MCF 10A (cell line): Measurements from ENCODE around the gene FRZB. TPM values are rescaled to one million over a fixed set of nuclear protein-coding genes. Genes with fewer than 3 reads are reported as not detected.

Source experiments
- BruUV-seq: library from RNA; stranded (reverse); fragments of 400-500 nt; replicated peaks from 2 replicates; lab custom pipeline; 2021; lab: Mats Ljungman, UMichigan
- CTCF ChIA-PET: fragments of 300-600 bp; sonication (Branson Sonifier 250); formaldehyde crosslinking; extraction: SDS; loops from one replicate; lab custom pipeline; 2021; ENCODE audit warnings: antibody characterized with exemption, inconsistent platforms; lab: Yijun Ruan, JAX
- POLR2A ChIA-PET: fragments of 300-600, 350-650 bp; sonication (Branson Sonifier 250); formaldehyde crosslinking; extraction: SDS; loops from one replicate; lab custom pipeline; 2020; ENCODE audit warnings: antibody characterized with exemption, inconsistent platforms; lab: Yijun Ruan, JAX
- DNase-seq: peaks from one replicate; pipeline ENCODE4 v3.0.0-alpha.2; 2018; ENCODE audit not compliant: unreplicated experiment
- H3K27ac Mint-ChIP-seq: one replicate; pipeline ENCODE4 v1.8.0; 2022; ENCODE audit warnings: mild to moderate bottlenecking, low read depth, mixed read lengths; ENCODE audit not compliant: unreplicated experiment
- H3K27me3 Mint-ChIP-seq: one replicate; pipeline ENCODE4 v1.8.0; 2022; ENCODE audit warnings: mixed read lengths; ENCODE audit not compliant: insufficient read depth, unreplicated experiment
- H3K36me3 Mint-ChIP-seq: one replicate; pipeline ENCODE4 v1.8.0; 2022; ENCODE audit warnings: mild to moderate bottlenecking, moderate library complexity, mixed read lengths; ENCODE audit not compliant: insufficient read depth, unreplicated experiment
- H3K4me1 Mint-ChIP-seq: one replicate; pipeline ENCODE4 v1.8.0; 2022; ENCODE audit warnings: mixed read lengths; ENCODE audit not compliant: insufficient read depth, unreplicated experiment
- H3K4me3 Mint-ChIP-seq: one replicate; pipeline ENCODE4 v1.8.0; 2022; ENCODE audit warnings: mild to moderate bottlenecking, moderate library complexity, mixed read lengths; ENCODE audit not compliant: unreplicated experiment
- H3K9me3 Mint-ChIP-seq: one replicate; pipeline ENCODE4 v1.8.0; 2022; ENCODE audit warnings: mixed read lengths; ENCODE audit not compliant: unreplicated experiment
- intact Hi-C: fragments of 100-400 bp; cut with micrococcal nuclease; formaldehyde crosslinking; loops from 2 replicates; pipeline ENCODE4 v1.14.1; 2022
- total RNA-seq: library from RNA; stranded (reverse); gene quantifications from 2 replicates; pipeline ENCODE4 v1.2.3, GENCODE V29; 2022
- TF ChIP-seq, protein P1 (sequence below): fragments of 200-600 bp; IDR thresholded peaks from one replicate; pipeline ENCODE4 v1.8.0; 2022; ENCODE audit warnings: antibody characterized with exemption, mild to moderate bottlenecking; ENCODE audit not compliant: unreplicated experiment

The FRZB gene
- total RNA-seq, 1 experiment from 2014 or later = 0.09 TPM

DNA sequence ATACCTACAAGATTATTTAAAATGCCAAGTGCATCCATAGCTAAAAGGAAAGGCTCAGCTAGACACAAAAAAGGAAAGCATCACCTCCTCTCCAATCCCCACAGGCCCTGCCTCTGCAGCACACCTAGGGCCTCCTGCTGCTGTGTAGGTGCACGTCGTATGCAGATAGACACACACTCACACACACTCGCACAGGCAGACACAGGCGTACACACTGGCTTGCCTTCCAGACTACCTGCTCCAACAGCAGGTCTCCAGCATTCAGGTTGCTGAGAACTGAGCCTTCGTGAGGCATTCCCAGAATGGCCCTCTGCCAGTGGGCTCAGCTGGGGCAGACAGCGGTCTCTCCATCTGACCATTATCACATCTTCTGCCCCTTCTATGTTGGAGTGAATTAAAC, 35.3 kb upstream of the FRZB start:
- POLR2A ChIA-PET = no interaction called here

DNA sequence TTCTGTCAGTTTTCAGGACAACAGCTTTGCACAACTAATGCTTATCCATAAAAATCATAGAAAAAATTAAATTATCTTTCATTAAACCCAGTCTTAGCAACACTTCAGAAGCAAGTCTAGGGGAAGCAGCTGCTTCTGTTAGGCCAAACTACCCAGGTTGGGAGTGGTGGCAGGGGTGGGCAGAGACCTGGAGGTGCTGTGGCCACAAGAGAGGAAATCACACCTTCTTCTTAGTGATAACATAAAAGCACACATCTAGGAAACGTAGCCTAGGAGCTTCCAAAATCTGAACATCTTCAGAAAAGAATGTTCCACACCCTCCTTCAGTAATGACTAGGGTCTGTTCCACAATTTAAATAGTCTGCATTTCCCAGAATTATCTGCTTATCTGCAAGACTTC, 32.3 kb upstream of the FRZB start:
- no peak overlapping the region for H3K4me3 Mint-ChIP-seq
- H3K27ac Mint-ChIP-seq = no peak overlapping the region
- intact Hi-C loops = no loop called here
- H3K36me3 Mint-ChIP-seq = peaks cover 10% of the 10 kb centered on the region
- H3K4me1 Mint-ChIP-seq = no peaks in the 10 kb centered on the region
- TF ChIP-seq, protein P1, sequence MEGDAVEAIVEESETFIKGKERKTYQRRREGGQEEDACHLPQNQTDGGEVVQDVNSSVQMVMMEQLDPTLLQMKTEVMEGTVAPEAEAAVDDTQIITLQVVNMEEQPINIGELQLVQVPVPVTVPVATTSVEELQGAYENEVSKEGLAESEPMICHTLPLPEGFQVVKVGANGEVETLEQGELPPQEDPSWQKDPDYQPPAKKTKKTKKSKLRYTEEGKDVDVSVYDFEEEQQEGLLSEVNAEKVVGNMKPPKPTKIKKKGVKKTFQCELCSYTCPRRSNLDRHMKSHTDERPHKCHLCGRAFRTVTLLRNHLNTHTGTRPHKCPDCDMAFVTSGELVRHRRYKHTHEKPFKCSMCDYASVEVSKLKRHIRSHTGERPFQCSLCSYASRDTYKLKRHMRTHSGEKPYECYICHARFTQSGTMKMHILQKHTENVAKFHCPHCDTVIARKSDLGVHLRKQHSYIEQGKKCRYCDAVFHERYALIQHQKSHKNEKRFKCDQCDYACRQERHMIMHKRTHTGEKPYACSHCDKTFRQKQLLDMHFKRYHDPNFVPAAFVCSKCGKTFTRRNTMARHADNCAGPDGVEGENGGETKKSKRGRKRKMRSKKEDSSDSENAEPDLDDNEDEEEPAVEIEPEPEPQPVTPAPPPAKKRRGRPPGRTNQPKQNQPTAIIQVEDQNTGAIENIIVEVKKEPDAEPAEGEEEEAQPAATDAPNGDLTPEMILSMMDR = no peak
- no peak for DNase-seq
- peaks cover 8% of the 10 kb centered on the region for H3K9me3 Mint-ChIP-seq
- ChIA-PET POLR2A (no interaction called here), CTCF (interaction anchor here (0.6 kb wide), 1 partner anchor 975 kb away, joined by 3 read pairs; no protein-coding TSS in a partner anchor)
- H3K27me3 Mint-ChIP-seq = no peaks in the 10 kb centered on the region
- no TSS peak for BruUV-seq

More for the DNA sequence above, 35.3 kb upstream of the FRZB start:
- TF ChIP-seq, protein P1 = no peak
- Mint-ChIP-seq H3K4me3 (no peak overlapping the region), H3K9me3 (peaks cover 4% of the 10 kb centered on the region), H3K27ac (no peak overlapping the region), H3K4me1 (no peaks in the 10 kb centered on the region), H3K27me3 (no peaks in the 10 kb centered on the region), H3K36me3 (peaks cover 29% of the 10 kb centered on the region)
- intact Hi-C loops = no loop called here
- DNase-seq = no peak
- CTCF ChIA-PET = interaction anchor here (1.2 kb wide), 1 partner anchor 57 kb away, joined by 5 read pairs; no protein-coding TSS in a partner anchor
- BruUV-seq = no TSS peak

DNA sequence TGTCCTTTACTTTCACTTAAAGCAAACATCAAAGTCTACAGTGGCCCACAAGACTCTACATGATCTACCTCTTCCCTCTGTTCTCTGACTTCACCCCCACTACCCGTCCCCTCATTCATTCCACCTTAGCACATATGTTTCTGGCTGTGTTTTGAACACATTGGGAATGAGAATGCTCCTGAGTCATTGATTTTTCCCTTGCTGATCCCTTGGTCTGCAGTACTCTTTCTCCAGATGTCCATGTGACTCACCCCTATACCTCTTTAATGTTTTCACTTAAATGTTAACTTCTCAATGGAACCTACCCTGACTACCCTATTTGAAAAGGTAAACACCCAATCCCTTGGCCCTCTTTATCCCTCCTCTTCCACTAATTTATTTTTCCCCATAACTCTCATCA, 30.7 kb upstream of the FRZB start:
- Mint-ChIP-seq H3K4me3 (no peak overlapping the region), H3K27ac (no peak overlapping the region), H3K4me1 (no peaks in the 10 kb centered on the region), H3K9me3 (peaks cover 8% of the 10 kb centered on the region), H3K36me3 (peaks cover 5% of the 10 kb centered on the region), H3K27me3 (no peaks in the 10 kb centered on the region)
- no peak for DNase-seq
- CTCF ChIA-PET = no interaction called here
- BruUV-seq = no TSS peak
- intact Hi-C loops = no loop called here
- POLR2A ChIA-PET = no interaction called here
- TF ChIP-seq, protein P1 = no peak

DNA sequence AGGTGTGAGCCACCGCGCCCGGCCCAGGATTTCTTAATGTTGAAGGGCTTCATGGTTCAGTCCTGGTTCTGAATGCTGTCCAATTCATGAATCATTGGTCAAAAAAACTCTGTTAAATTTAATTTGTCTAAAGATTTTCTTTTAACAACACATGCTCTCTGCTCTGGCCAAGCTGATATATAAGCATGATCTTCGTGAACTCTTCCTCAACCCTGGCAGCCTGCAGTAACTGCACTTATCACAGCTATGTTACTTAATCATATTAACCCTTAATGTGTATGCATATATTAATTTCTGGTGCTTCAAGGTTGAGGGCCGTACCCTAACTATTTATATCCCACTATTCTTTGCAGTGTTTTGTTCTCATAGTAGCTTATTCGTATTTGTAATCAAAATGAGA, 29.4 kb upstream of the FRZB start:
- POLR2A ChIA-PET = no interaction called here
- peaks cover 2% of the 10 kb centered on the region for H3K36me3 Mint-ChIP-seq
- no TSS peak for BruUV-seq
- CTCF ChIA-PET = interaction anchor here (0.6 kb wide), 2 partner anchors 52 to 182 kb away, joined by 3 read pairs; no protein-coding TSS in a partner anchor
- DNase-seq = no peak
- intact Hi-C loops = no loop called here
- no peak overlapping the region for H3K27ac Mint-ChIP-seq
- H3K27me3 Mint-ChIP-seq = no peaks in the 10 kb centered on the region
- H3K9me3 Mint-ChIP-seq = peaks cover 8% of the 10 kb centered on the region
- no peaks in the 10 kb centered on the region for H3K4me1 Mint-ChIP-seq
- H3K4me3 Mint-ChIP-seq = no peak overlapping the region
- TF ChIP-seq, protein P1 = no peak
